Mesothelial cell of epicardium (in vitro differentiated cells): ENCODE results near the gene TNNT2. TPM values are rescaled to one million over a fixed set of nuclear protein-coding genes. Genes with fewer than 3 reads are reported as not detected.

ENCODE experiments used
- DNase-seq, 2 experiments: peaks; one replicate each; pipeline ENCODE4 v3.0.0; 2021; ENCODE audit warnings: low spot score in 2 of 2; ENCODE audit not compliant: unreplicated experiment in 2 of 2
- H3K27ac Mint-ChIP-seq: 2 replicates; pipeline ENCODE4 v1.8.0; 2021; ENCODE audit warnings: mixed read lengths
- H3K27me3 Mint-ChIP-seq: 2 replicates; pipeline ENCODE4 v1.8.0; 2021; ENCODE audit warnings: low read depth, mixed read lengths
- H3K36me3 Mint-ChIP-seq: 2 replicates; pipeline ENCODE4 v1.8.0; 2021; ENCODE audit warnings: mixed read lengths
- H3K4me1 Mint-ChIP-seq: 2 replicates; pipeline ENCODE4 v1.8.0; 2021; ENCODE audit warnings: mixed read lengths
- H3K4me3 Mint-ChIP-seq: 2 replicates; pipeline ENCODE4 v1.8.0; 2021; ENCODE audit warnings: mild to moderate bottlenecking, moderate library complexity, mixed read lengths
- H3K9me3 Mint-ChIP-seq: 2 replicates; pipeline ENCODE4 v1.8.0; 2021; ENCODE audit warnings: mixed read lengths
- total RNA-seq: library from RNA; stranded (reverse); gene quantifications from 3 replicates; pipeline ENCODE4 v1.2.1, GENCODE V29; 2021
- TF ChIP-seq, protein P1 (sequence below): fragments of 200-600 bp; sonication (generic); IDR thresholded peaks from one replicate; pipeline ENCODE4 v1.5.0; 2021; ENCODE audit warnings: antibody characterized with exemption; ENCODE audit not compliant: unreplicated experiment

Gene TNNT2
- total RNA-seq, 1 donor from 2014 or later, result 37.1 TPM

DNA sequence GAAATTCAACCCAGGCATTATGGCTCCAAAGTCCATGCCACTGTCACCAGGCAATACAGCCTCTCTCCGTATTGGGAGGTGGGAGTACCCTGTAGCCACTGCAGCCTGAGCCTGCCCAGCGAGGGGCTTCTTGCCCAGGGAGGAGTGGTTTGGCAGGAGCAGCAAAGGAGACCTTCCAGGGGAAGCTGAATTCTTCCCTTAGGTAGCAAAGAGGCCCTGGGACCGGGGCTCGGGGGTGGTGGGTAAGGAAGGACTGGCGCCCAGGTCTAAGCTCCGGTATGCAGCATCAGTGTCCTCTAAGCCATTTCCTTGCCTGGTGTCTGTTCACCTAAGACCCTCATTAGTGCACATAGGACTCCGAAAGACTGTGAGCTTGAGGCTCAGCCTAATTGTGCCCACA is 17.0 kb downstream of the TNNT2 start:
- no peaks in the 10 kb centered on the region for H3K36me3 Mint-ChIP-seq
- DNase-seq, result no peak
- H3K4me3 Mint-ChIP-seq, result no peak overlapping the region
- H3K27ac Mint-ChIP-seq, result no peak overlapping the region
- TF ChIP-seq, protein P1, sequence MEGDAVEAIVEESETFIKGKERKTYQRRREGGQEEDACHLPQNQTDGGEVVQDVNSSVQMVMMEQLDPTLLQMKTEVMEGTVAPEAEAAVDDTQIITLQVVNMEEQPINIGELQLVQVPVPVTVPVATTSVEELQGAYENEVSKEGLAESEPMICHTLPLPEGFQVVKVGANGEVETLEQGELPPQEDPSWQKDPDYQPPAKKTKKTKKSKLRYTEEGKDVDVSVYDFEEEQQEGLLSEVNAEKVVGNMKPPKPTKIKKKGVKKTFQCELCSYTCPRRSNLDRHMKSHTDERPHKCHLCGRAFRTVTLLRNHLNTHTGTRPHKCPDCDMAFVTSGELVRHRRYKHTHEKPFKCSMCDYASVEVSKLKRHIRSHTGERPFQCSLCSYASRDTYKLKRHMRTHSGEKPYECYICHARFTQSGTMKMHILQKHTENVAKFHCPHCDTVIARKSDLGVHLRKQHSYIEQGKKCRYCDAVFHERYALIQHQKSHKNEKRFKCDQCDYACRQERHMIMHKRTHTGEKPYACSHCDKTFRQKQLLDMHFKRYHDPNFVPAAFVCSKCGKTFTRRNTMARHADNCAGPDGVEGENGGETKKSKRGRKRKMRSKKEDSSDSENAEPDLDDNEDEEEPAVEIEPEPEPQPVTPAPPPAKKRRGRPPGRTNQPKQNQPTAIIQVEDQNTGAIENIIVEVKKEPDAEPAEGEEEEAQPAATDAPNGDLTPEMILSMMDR, result no peak
- H3K9me3 Mint-ChIP-seq, result no peaks in the 10 kb centered on the region
- peaks cover 10% of the 10 kb centered on the region for H3K4me1 Mint-ChIP-seq
- no peaks in the 10 kb centered on the region for H3K27me3 Mint-ChIP-seq

DNA sequence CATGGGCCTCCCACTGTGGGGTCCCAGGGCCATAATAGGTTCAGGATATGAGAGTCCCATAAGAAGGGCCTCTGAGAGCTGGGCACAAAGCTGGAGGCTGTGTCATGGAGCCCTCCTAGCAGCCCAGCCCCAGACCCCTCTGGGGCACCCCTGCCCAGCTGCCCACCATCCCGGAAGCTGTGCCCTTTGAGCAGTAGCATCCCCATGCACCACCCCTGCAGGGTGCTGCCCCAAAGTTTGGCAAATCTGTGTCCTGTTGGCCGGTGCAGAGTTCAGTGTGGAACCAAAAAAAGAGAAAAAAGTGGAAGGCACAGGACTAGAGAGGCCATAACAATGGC is 17.6 kb downstream of the TNNT2 start:
- DNase-seq, result no peak
- Mint-ChIP-seq H3K4me3 (no peak overlapping the region), H3K27me3 (no peaks in the 10 kb centered on the region), H3K27ac (no peak overlapping the region), H3K36me3 (no peaks in the 10 kb centered on the region), H3K4me1 (peaks cover 10% of the 10 kb centered on the region), H3K9me3 (no peaks in the 10 kb centered on the region)
- TF ChIP-seq, protein P1, result no peak

DNA sequence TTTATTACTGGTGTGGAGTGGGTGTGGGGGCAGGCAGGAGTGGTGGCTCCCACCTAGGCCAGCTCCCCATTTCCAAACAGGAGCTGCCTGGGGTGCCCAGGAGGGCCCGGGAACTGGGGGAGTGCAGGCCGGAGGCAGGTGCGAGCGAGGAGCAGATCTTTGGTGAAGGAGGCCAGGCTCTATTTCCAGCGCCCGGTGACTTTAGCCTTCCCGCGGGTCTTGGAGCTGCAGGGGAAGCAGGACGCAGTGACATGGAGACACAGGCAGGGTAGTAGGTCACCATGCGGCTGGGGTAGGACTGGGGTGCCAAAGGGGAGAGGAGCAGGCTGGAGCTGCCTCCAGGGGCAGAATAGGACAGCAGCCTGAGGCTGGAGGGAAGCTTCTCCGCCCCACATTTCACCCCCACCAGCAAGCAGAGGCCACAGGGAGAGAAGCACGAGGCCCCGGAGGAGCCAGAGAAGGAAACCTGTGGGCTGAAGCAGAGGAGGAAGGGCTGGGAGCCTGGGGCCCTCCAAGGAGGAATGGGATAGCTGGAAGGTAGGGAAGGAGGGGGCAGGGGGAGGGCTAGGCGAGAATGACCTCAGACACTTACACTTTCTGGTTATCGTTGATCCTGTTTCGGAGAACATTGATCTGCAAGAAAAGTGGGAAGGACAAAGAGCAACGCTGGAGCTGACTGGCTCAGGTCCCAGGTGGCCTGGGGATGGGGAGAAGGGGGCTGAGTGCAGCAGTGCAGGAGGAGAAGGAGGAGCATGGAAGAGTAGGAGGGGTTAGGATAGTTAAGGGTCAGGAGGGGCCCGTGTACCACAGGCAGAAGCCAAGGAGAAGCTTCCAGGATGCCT is 18.2 kb downstream of the TNNT2 start:
- Mint-ChIP-seq H3K27me3 (no peaks in the 10 kb centered on the region), H3K36me3 (no peaks in the 10 kb centered on the region), H3K4me3 (no peak overlapping the region), H3K27ac (no peak overlapping the region), H3K4me1 (peaks cover 10% of the 10 kb centered on the region), H3K9me3 (no peaks in the 10 kb centered on the region)
- TF ChIP-seq, protein P1, result no peak
- no peak for DNase-seq

DNA sequence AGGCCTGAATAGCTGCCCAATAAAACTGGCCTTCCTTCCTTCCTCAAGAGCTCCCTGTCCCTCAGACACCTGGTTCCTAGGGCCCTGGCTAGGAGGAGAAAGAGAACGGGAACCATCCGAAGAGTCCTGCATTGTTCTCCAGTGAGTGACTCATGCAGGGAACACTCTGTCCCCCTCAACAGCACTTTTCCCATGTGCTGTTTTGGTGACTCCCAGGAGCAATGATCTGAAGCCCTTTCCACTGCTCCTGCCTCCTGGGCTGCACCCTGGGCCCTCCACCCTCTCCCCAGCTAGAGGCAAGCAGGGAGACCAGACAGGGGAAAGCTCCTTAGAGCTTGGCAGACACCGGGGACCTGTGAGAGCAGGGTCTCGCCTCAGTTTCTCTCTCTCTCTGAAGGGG is 18.9 kb downstream of the TNNT2 start:
- Mint-ChIP-seq H3K4me3 (no peak overlapping the region), H3K36me3 (no peaks in the 10 kb centered on the region), H3K9me3 (no peaks in the 10 kb centered on the region), H3K4me1 (peaks cover 11% of the 10 kb centered on the region), H3K27me3 (no peaks in the 10 kb centered on the region), H3K27ac (no peak overlapping the region)
- TF ChIP-seq, protein P1, result no peak
- no peak for DNase-seq

DNA sequence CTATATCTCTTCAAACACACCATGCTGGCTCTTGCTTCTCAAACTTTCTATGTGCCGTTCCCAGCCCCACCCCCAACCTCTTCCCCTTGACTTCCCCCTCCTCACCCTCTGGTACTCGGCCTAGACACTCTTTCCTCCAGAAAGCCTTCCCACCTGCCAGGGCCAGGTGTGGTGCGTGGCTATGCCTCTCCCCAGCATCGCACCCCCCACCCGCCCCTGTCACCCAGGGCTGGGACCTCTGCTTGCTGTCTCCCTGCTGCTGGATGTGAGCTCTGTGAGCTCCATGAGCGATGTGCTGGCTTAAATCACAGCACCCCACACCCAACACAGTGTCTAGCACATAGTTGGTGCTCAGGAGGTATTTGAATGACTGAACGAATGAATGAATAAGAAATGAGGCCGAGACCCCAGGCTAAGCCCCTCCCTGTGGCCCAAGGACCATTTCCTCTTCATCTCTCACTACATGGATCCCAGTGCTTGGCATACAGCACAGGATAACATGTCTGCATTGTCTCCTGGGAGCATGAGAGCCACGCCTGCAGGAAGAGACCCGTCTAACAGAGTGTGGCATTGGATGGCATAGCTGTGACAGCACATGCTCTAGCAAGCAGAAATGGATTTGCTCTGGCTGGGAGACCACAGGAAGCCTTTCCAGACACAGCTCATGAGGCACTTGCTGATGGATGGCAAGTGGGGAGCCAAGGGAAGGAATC is 19.7 kb downstream of the TNNT2 start:
- TF ChIP-seq, protein P1, result no peak
- H3K27me3 Mint-ChIP-seq, result no peaks in the 10 kb centered on the region
- no peaks in the 10 kb centered on the region for H3K36me3 Mint-ChIP-seq
- no peak overlapping the region for H3K4me3 Mint-ChIP-seq
- no peaks in the 10 kb centered on the region for H3K9me3 Mint-ChIP-seq
- DNase-seq, result no peak
- peaks cover 17% of the 10 kb centered on the region for H3K4me1 Mint-ChIP-seq
- H3K27ac Mint-ChIP-seq, result no peak overlapping the region
